Psoas muscle (tissue), 8 donors: ENCODE data around the gene SLC38A8. TPM values are rescaled to one million over a fixed set of nuclear protein-coding genes. Genes with fewer than 3 reads are reported as not detected.

Experiments used
- ATAC-seq, 4 donors: fragments of 200-7000 bp; cut with Tn5 transposase; one replicate each; pipeline ENCODE4 v1.9.1; 2020; ENCODE audit warnings: moderate library complexity in 3 of 4, mild to moderate bottlenecking in 2 of 4
- DNase-seq, 2 donors: peaks; one replicate each; pipeline ENCODE4 v3.0.0-alpha.2; 2020
- H3K27ac ChIP-seq: fragments of 200-600 bp; one replicate; pipeline ENCODE4 v1.8.0; 2022
- H3K27me3 ChIP-seq, 3 donors: fragments of 200-600 bp in 1 of 3; one replicate each; pipeline versions ENCODE4 v1.6.1 to v1.8.0; 2013 to 2022; ENCODE audit warnings: low read length in 2 of 3, mild to moderate bottlenecking in 2 of 3, moderate library complexity in 1 of 3; ENCODE audit not compliant: insufficient read depth in 3 of 3
- H3K36me3 ChIP-seq, 2 donors: fragments of 200-600 bp in 1 of 2; one replicate each; pipeline versions ENCODE4 v1.6.1 to v1.8.0; 2013 to 2022; ENCODE audit warnings: low read depth in 1 of 2, mild to moderate bottlenecking in 1 of 2, moderate library complexity in 1 of 2; ENCODE audit not compliant: insufficient read depth in 1 of 2
- H3K4me1 ChIP-seq: fragments of 200-600 bp; one replicate; pipeline ENCODE4 v1.8.0; 2022
- H3K4me3 ChIP-seq: fragments of 200-600 bp; one replicate; pipeline ENCODE4 v1.8.0; 2022; ENCODE audit warnings: mild to moderate bottlenecking
- H3K9me3 ChIP-seq: fragments of 200-600 bp; one replicate; pipeline ENCODE4 v1.8.0; 2022
- whole genome bisulfite sequencing, 3 donors: extraction: QIAGEN DNeasy Blood & Tissue Kit; methylation state at CpG; one replicate each; pipeline versions ENCODE4 v1.1.6 to v1.1.7; 2013; 5-methylcytosine and 5-hydroxymethylcytosine counted together
- intact Hi-C, 2 donors: fragments of 100-400 bp; cut with DNase I; formaldehyde crosslinking; loops; one replicate each; pipeline versions ENCODE4 v1.11.0 to v1.14.2; 2022
- polyA plus RNA-seq, 3 donors: library from polyadenylated mRNA; stranded (reverse); fragments of 200-250 nt; gene quantifications; one replicate each; pipeline ENCODE4 v1.2.3, GENCODE V29; 2013
- total RNA-seq, 4 donors: library from RNA; stranded (reverse); fragmentation: NEBNext Ultra II Directional in 2 of 4; extraction: Animal tissue kit (Norgen Biotek cat#: 25700) in 2 of 4; gene quantifications; one replicate each; pipeline versions ENCODE4 v1.2.1 to v1.2.4, GENCODE V29; 2021 to 2023
- TF ChIP-seq, protein P1 (sequence below): fragments of 200-600 bp; IDR thresholded peaks from one replicate; pipeline ENCODE4 v1.8.0; 2022; ENCODE audit warnings: antibody characterized with exemption
- donor health status: healthy with polysubstance abuse.
- donor health status: DM: no; HTN: no; CAD: no; lungs with moderate emphysema.
- donor health status: Bipolar disorder and iron deficiency.
- donor health status: healthy.
- donor health status: DM: yes; HTN: yes; CAD: no.
- donor health status: DM: no; HTN: no; CAD: no.
- donor health status: DM: no; HTN: no; CAD: no.
- donor health status: DM: yes; HTN: yes; CAD: no.

The SLC38A8 gene
- total and polyA plus RNA-seq, 7 donors = 0.21 to 0.52 TPM; not detected in 5

DNA sequence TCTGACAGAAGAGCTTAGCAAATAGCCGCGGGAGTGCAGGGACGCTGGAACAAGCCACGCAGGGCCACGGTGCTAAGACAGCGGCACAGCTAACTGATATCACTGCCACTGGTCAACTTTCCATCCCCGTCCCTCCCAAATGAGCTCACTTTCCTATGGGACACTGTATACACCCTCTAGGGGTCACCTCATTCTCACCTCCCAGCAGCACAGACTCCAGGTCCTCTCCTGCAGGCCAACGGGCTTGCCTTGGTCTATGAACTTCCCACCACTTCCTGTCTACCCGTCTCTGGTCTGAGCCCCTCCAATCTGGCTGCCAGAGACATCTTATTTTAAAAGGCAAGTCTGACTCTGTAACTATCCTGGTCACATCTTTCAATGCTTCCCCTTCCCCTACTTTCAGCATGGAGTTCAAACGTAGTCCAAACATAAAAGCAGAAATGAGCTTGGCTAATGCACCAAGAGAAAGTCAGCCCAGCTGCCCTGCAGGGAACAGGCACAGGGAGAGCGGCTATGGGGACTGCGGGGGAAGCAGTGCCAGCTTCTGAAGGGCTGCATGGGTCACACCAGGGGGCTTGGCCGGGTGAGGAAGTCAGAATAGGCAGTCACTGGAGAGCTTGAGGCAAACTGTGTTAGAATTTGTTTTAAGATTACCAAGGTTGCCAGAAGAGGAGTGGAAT, 26.3 kb upstream of the SLC38A8 start:
- DNase-seq (no peak), ATAC-seq (peak in 2 of 4 donors; percentile 19 to 25)
- Histone ChIP-seq H3K9me3 (no peaks in the 10 kb centered on the region), H3K36me3 (peaks cover 19 to 99% of the 10 kb centered on the region in 2 donors), H3K4me1 (no peaks in the 10 kb centered on the region), H3K4me3 (no peak overlapping the region), H3K27ac (no peak overlapping the region), H3K27me3 (no peaks in the 10 kb centered on the region)
- WGBS, 3 donors = 81 to 88% (median 82%) methylated on average over 13 of the region's 13 CpGs
- intact Hi-C loops = no loop called here
- TF ChIP-seq, protein P1, sequence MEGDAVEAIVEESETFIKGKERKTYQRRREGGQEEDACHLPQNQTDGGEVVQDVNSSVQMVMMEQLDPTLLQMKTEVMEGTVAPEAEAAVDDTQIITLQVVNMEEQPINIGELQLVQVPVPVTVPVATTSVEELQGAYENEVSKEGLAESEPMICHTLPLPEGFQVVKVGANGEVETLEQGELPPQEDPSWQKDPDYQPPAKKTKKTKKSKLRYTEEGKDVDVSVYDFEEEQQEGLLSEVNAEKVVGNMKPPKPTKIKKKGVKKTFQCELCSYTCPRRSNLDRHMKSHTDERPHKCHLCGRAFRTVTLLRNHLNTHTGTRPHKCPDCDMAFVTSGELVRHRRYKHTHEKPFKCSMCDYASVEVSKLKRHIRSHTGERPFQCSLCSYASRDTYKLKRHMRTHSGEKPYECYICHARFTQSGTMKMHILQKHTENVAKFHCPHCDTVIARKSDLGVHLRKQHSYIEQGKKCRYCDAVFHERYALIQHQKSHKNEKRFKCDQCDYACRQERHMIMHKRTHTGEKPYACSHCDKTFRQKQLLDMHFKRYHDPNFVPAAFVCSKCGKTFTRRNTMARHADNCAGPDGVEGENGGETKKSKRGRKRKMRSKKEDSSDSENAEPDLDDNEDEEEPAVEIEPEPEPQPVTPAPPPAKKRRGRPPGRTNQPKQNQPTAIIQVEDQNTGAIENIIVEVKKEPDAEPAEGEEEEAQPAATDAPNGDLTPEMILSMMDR = no peak

DNA sequence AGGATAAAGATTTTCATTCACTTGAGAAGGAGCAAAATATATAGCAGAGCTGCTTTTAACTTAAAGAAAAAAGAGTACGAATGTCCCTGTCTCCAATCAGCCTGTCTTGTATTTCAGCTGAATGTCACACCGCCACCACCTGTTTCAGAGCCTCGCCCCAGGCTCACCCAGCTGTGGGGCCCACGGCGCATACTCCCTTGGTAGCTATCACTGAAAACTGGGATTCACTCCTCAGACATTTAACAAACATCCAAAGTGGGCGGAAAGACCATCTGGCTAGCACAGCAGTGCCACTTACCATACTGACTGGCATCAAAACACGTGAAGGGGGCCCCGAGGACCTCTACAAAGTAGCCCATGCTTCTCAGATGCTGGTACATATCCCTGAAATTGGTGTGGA, 25.4 kb upstream of the SLC38A8 start:
- H3K9me3 ChIP-seq = no peaks in the 10 kb centered on the region
- H3K36me3 ChIP-seq = peaks cover 19 to 99% of the 10 kb centered on the region in 2 donors
- 75 to 84% (median 77%) methylated on average over 8 of the region's 8 CpGs for WGBS, 3 donors
- ATAC-seq (no peak), DNase-seq (no peak)
- TF ChIP-seq, protein P1 = no peak
- no peaks in the 10 kb centered on the region for H3K27me3 ChIP-seq
- no peak overlapping the region for H3K4me3 ChIP-seq
- no peak overlapping the region for H3K27ac ChIP-seq
- no peaks in the 10 kb centered on the region for H3K4me1 ChIP-seq
- intact Hi-C loops = no loop called here

DNA sequence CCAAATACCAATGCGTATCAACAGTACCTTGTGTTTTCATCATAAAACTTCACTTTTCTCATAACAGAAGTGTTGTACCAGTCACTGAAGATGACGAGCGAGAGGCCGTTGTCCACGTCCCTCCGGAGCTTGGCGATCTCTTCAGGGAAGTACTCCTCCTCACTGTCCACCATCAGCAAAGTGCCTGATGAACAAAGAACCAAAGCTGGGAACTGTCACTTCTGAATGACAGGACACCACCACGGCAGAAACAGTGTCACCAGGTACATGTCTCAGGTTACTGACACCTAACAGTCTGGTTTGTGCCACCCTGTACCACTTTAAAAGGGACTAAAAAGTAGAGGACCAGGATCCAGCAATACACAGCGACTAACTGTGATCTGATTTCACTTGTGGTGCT, 25.0 kb upstream of the SLC38A8 start:
- Histone ChIP-seq H3K9me3 (no peaks in the 10 kb centered on the region), H3K4me3 (no peak overlapping the region), H3K36me3 (peaks cover 19 to 99% of the 10 kb centered on the region in 2 donors), H3K4me1 (no peaks in the 10 kb centered on the region), H3K27ac (no peak overlapping the region), H3K27me3 (no peaks in the 10 kb centered on the region)
- no peak for ATAC-seq
- WGBS, 3 donors = 84 to 86% (median 86%) methylated on average over 9 of the region's 9 CpGs
- TF ChIP-seq, protein P1 = no peak
- intact Hi-C loops = no loop called here
- no peak for DNase-seq

DNA sequence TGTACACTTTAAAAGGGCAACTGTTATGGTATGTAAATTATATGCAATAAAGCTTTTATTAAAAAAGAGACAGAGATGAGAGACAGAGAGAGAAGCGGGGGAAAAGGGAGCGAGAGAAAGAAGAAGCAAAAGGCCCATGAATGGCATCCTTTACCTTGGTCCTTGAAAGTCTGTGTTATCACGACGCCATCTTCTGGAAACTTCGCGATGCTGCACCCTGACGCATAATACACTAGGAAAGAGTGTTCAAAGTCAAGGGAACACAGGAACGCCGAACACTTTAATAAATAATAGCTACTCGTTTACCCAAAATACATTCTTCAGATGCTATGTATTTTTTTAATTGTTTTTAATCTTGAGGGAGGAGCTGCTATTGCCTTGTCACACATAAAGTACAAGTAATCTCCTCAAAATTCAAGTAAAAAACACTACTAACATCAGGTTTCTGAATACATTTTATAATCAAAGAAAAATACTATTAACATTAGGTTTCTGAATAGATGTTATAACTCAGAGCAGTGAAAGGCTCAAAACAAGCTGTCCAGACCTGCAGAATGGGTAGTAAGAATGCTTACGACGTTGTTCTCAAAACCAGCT, 23.0 kb upstream of the SLC38A8 start:
- Histone ChIP-seq H3K9me3 (no peaks in the 10 kb centered on the region), H3K27me3 (no peaks in the 10 kb centered on the region), H3K27ac (no peak overlapping the region), H3K4me1 (no peaks in the 10 kb centered on the region), H3K4me3 (no peak overlapping the region), H3K36me3 (peaks cover 21 to 100% of the 10 kb centered on the region in 2 donors)
- peak in 1 of 2 donors; percentile 44 for DNase-seq
- WGBS, 3 donors = 41 to 44% (median 42%) methylated on average over 12 of the region's 12 CpGs
- peak; percentile 60 to 72 (median 66) for ATAC-seq
- intact Hi-C loops = loop anchor here in 1 of 2 donors (2.0 kb wide), 1 partner anchor 139 kb away; no protein-coding TSS in a partner anchor
- TF ChIP-seq, protein P1 = peak; percentile 67
